Stomach (tissue), 4 donors: ENCODE measurements around the gene VPS52.

Experiments used
- CTCF ChIP-seq, 7 experiments: fragments of 450-650 bp in 4 of 7; fragments of 200-600 bp in 3 of 7; sonication (generic) in 3 of 7; IDR thresholded peaks; one replicate each; pipeline ENCODE4 v1.5.1; 2016 to 2019; ENCODE audit warnings: antibody characterized with exemption in 7 of 7, control low read depth in 2 of 7, mild to moderate bottlenecking in 1 of 7
- EP300 ChIP-seq: sonication (generic); formaldehyde crosslinking; IDR thresholded peaks from one replicate; pipeline ENCODE4 v1.6.1; 2017; ENCODE audit warnings: antibody characterized with exemption
- POLR2A ChIP-seq, 4 donors: fragments of 450-650 bp; IDR thresholded peaks; one replicate each; pipeline ENCODE4 v1.6.1; 2016; ENCODE audit warnings: antibody characterized with exemption in 4 of 4, control low read depth in 2 of 4, mild to moderate bottlenecking in 1 of 4, moderate library complexity in 1 of 4
- POLR2AphosphoS5 ChIP-seq, 3 donors: sonication (generic); formaldehyde crosslinking; IDR thresholded peaks; one replicate each; pipeline ENCODE4 v1.6.1; 2016; ENCODE audit warnings: antibody characterized with exemption in 3 of 3

DNA sequence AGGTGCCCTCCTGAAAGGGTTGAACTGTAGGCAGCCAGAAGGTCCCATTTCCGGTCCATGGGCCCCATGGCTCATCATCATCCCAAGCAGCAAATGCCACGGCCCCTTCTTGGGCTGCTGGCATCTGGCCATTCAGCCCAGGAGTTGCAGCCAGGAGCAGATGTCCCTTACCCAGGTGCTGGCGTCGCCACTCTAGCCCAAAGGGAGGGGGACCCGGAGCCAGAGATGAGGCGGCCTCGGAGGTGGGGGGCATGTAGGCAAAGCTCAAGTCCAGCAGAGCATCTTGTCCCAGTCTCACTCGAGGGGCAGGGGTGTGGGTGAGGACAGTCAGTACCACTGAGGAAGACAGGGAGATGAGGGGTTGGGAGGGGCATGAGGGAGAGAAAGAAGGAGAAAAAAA lies 33.4 kb upstream of the VPS52 start:
- TF ChIP-seq CTCF (IDR thresholded peaks at IDR 0.05) (no peak), POLR2A (IDR thresholded peaks at IDR 0.05) (no peak), EP300 (no peak), POLR2AphosphoS5 (IDR thresholded peaks at IDR 0.05) (no peak)
